Left forelimb (tissue), 1 donor: Measurements from ENCODE around the gene ANKRD63.

ENCODE experiments used
- DNase-seq: peaks from one replicate; pipeline ENCODE4 v3.0.0-alpha.2; 2018; ENCODE audit warnings: low spot score

Gene ANKRD63

GRCh38 chr15:40279437-40280141, 3.3 kb downstream of the ANKRD63 start:
- DNase-seq = peak; percentile 87

DNA sequence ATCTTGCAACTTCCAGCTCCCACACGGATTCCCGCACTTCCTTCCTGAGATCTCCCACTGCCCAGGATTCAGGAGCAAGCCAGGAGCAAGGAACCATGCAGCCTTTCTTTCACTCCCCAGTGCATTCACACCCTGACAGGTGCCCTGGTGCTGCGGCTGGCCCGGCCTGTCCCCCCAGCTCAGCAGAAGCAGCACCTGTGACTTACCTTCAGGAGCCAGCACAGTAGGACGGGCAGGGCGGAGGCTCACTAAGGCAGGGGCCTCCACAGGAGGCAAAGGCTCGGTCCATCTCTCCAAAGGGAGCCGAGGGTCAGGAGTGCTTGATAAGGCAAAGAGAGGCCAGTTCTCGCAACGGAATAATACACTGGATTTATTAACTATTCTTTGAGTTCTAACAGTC, 4.8 kb downstream of the ANKRD63 start:
- no peak for DNase-seq

- no peak for DNase-seq
Observed at GRCh38 chr15:40277471-40277870, 5.4 kb downstream of the ANKRD63 start.

DNA sequence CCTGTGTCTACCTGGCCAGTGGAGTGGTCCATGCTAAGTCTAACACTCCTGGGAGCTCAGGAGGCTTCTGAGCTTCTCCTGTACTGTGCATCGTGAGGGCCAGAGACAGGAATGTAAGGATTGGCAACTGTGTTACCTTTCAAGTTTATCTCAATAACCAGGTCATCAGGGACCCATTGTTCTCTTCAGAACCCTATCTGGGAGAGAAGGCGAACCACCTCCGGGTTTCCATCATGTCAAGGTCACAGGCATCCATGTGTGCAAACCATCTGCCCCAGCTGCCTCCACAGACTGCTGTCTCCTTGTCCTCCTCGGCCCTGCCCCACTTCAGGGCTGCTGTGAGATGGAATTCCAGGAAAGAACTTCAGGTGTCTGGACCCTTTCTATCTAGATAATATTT, 5.9 kb downstream of the ANKRD63 start:
- DNase-seq = no peak

- DNase-seq = no peak
Observed at GRCh38 chr15:40275954-40276353, 6.9 kb downstream of the ANKRD63 start.

DNA sequence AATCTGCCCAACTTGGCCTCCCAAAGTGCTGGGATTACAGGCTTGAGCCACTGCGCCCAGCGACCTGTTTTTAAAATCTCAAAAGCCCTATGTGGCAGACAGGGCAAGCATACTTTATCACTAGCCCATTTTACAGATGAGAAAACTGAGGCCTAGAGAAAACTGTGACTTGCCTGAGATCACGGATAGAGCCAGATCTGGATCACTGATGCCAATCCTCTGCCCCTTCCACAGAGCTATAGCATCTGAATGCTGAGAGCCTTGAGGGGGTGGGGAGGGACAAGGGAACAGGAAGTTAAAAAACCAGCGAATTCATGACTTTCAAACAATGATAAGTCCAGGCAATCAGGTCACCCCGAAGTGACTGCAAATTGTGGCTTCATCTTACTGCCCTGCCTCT, 7.3 kb downstream of the ANKRD63 start:
- DNase-seq = no peak

DNA sequence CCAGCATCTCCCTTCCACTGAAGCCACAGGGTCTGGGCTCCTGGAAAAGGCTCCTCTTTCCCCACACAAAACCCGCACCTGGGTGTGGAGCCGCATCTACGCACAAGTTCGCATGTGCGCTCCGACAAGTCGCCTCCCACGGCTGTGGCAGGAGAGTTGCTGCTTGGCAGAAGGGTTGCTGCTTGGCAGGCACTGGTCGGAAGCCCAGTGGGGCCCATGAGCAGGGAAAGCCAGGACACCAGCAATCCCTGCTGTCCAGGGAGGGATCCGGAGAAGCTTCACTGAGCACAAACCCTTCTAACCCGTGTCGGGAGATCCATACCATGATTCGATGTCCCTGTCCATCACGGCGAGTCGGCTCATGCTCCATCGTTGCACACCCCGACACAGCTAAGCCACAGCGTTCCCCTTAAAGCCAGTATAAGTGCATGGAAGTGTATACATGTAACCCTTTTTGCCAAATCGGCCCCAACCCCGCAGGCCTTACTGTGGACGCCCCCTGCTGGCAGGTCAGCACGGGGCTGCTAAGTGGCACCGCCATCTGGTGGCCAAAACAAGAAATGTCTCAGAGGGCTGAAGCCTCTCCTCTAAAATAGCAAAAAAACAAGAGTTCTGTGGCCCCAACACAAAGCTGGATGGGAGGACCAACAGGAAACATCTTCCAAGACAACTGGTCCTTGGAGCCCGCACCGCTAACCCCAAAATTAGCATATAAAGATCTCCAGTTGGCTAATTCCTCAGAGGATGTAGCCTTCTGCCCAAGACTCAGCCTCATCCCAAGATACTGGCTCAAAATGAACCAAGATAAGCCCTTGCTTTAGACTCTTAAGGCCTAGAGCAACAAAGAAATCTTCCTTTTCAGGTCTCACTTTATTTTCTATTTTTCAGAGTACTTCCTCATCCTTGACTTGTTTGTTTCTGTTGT, 8.3 kb downstream of the ANKRD63 start:
- DNase-seq = peak; percentile 77

- DNase-seq = no peak
Observed at GRCh38 chr15:40273428-40273827, 9.4 kb downstream of the ANKRD63 start.

DNA sequence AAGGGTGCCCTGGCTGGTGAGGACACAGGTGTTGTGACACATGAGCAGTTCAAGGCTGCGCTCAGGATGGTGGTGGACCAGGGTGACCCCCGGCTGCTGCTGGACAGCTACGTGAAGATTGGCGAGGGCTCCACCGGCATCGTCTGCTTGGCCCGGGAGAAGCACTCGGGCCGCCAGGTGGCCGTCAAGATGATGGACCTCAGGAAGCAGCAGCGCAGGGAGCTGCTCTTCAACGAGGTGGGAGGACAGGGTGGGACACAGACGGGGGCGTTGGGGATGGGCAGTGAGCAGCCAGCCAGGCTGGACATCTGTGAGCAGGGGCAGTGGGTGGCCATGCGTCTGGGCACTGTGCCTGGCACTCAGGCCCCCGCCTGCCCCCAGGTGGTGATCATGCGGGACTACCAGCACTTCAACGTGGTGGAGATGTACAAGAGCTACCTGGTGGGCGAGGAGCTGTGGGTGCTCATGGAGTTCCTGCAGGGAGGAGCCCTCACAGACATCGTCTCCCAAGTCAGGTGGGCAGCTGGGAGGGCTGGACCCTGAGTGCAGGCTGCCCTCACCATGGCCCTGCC, 10.3 kb downstream of the ANKRD63 start:
- no peak for DNase-seq

DNA sequence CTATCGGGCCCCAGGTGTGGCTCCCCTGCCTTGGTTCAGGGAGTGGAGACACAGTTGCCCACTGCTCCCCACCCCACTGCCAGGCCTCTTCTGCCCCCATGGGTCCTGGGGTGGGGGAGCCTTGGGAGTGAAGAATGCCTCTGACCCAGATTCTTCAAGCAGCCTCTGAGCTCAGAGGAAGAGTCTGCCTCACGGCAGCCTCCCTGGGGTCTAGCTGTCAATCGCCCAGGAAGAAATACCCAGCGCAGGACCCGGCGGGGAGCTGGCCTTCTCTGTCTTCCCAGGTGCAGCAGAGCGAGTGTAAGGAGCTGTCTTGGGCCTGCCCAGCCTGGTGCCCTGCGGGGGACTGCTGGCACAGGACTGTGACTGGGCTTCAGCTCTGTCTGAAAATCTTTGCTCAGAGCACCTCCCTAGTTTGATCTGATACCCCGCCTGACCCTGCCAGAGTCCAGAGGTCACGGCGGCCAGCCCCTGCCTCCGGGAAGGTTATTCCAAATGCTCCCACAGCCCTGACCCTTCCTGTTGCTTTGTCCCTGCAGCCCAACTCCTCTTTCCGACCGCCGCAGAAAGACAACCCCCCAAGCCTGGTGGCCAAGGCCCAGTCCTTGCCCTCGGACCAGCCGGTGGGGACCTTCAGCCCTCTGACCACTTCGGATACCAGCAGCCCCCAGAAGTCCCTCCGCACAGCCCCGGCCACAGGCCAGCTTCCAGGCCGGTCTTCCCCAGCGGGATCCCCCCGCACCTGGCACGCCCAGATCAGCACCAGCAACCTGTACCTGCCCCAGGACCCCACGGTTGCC, 11.0 kb downstream of the ANKRD63 start:
- no peak for DNase-seq

GRCh38 chr15:40270246-40270995, 12.4 kb downstream of the ANKRD63 start:
- no peak for DNase-seq

GRCh38 chr15:40269604-40270003, 13.3 kb downstream of the ANKRD63 start:
- DNase-seq = no peak

GRCh38 chr15:40267670-40268069, 15.2 kb downstream of the ANKRD63 start:
- no peak for DNase-seq

DNA sequence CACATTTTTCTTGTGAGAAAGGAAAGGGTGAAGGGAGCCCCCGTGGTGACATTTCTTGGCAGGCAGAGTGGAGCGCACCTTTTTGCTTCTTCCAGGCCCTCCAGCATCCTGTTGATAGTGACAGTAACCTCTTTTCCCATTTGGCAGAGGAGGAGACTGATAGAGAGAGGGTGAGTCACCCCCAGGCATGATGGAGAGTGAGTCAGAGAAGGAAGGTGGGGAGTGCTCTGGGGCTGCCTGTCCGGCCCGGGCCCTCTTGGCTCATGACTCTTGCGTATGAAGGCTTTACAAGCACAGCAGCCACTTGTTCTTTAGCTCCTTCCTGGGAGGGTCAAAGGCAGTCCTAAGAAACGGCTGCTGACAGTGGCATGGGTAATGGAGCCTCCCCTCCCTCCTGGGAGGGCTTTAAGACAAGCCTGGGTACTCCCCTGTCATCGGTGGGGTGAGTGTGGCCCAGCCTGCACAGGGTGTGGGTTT, 16.0 kb downstream of the ANKRD63 start:
- DNase-seq = no peak

GRCh38 chr15:40265875-40266274, 17.0 kb downstream of the ANKRD63 start:
- DNase-seq = no peak

- DNase-seq = no peak
Observed at GRCh38 chr15:40265355-40265754, 17.5 kb downstream of the ANKRD63 start.

DNA sequence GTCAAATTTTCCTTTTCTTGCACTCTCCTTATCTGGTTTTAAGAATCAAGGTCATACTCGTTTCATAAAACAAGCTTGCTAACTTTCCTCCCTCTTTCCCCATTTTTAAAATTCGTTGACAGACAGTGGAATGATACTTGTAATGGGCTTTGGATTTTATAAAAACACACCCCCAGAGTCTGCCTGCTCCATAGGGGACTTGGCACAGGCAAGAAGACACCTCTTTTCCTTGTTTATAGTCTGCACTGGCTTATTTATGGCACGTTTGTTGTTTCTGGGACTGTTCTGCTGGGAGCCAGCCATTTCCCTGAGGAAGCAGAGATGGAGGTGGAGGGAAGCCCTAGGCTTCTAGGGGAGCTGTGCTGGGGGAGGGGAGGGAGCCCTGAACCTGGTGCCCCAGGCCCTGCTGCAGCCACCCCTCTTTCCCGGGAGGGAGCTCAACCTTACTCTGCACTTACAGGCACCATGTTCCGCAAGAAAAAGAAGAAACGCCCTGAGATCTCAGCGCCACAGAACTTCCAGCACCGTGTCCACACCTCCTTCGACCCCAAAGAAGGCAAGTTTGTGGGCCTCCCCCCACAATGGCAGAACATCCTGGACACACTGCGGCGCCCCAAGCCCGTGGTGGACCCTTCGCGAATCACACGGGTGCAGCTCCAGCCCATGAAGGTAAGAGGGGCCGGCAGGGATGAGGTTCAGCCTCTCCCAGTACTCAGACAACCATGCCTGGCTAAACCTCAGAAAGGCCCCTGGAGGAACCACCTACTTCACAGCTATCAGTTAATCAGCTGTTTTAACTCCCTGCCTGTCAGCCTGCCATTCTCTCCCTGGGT, 18.3 kb downstream of the ANKRD63 start:
- DNase-seq = no peak

DNA sequence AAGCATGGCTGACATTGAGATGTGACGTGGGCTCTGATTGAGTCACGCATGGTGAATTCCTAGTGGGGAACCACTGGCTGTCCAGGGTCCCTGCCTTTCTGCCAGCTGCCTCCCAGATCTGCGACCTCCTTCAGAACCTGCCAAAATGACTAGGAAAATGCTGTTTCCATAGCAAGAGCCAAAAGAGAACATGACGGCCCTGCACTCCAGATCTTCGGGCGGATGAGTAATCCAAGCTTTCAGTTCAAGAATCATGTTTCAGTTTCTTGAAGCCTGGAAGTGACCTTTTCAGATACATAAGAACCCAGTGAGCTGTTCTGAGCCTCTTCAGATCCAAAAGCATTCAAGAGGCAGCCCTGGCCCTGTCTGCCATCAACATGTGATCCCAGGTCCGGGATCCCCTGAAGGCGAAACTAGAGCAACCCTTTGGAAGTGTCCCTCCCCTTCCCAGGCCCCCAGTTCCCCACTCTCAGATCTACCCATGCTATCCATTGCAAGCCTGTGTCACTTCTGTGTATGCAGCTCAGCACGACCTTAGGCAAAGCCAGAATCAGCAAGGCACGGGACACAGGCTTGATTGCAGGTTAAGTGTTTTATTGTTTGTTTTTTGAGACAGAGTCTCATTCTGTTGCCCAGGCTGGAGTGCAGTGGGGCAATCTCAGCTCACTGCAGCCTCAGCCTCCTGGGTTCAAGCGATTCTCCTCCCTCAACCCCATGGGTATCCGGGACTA, 19.7 kb downstream of the ANKRD63 start:
- DNase-seq = no peak

DNA sequence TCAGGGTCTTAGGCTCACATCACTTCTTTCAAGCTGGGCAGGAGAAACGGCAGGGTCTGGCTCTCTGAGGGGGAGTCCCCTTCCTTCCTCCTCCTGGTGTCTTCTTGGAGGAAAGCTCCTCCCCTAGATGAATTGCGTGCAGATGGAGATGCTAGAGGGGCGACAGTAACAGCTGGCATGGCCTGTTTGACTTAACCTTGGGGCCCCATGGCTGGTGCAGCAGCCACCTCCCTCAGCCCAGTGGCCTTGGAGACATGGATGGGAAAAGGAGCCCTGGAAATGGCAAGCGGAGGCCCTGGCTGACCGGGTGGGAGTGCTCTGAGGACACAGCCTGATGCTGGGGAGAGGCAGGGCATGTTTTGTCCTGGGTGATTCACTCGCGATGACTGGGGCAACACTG, 23.8 kb downstream of the ANKRD63 start:
- no peak for DNase-seq

DNA sequence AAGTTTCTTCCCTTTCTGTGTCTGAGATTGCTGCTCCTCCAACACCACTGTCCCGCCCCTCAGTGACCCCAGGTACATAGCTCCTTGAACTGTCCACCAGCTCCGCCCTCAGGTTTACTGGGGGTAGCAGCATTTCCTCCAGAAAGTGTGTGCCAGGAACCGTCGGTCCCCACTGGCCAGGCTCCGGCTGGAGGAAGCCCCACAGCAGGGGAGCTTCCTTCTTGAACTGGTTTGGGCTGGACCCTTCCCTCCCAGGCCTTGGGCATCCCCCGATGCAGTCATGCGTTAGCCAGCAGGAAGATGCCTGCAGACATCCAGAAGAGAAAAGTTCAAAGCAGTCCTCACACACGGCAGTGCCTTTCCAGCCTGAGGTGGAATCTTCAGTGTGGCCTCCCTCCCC, 24.3 kb downstream of the ANKRD63 start:
- no peak for DNase-seq
